GM18951 (cell line): ENCODE measurements around the gene CNTNAP2.
"Not testable (repeated sequence)": the region's sequence is repeated elsewhere in the genome, so short reads cannot be mapped to it uniquely, and the experiment has no call there.

Experiments used
- POLR2A ChIP-seq: IDR thresholded peaks from 4 replicates; pipeline ENCODE4 v1.6.1; 2011; ENCODE audit warnings: mild to moderate bottlenecking; ENCODE audit not compliant: insufficient read length, insufficient read depth; ENCODE audit errors: extremely low read depth
- in situ Hi-C: fragments of 300-500 bp; cut with MboI; formaldehyde crosslinking; loops from one replicate; pipeline ENCODE4 v1.12.0; 2022; ENCODE audit warnings: low sequenced_read_pairs, mixed read lengths, inconsistent platforms; ENCODE audit not compliant: unreplicated experiment

The CNTNAP2 gene

GRCh38 chr7:148299350-148300276 is 2183.0 kb downstream of the CNTNAP2 start:
- TF ChIP-seq POLR2A, result no peak
- in situ Hi-C loops, result no loop called here

- in situ Hi-C loops, result not testable (repeated sequence)
These were observed 2185.8 kb downstream of the CNTNAP2 start for GRCh38 chr7:148302436-148302835.

GRCh38 chr7:148303295-148304082 is 2186.9 kb downstream of the CNTNAP2 start:
- no peak for TF ChIP-seq POLR2A
- in situ Hi-C loops, result no loop called here

- no peak for TF ChIP-seq POLR2A
- in situ Hi-C loops, result no loop called here
These were observed 2187.4 kb downstream of the CNTNAP2 start for GRCh38 chr7:148304083-148304335.

GRCh38 chr7:148304456-148304855 is 2187.9 kb downstream of the CNTNAP2 start:
- no peak for TF ChIP-seq POLR2A
- in situ Hi-C loops, result no loop called here

- in situ Hi-C loops, result no loop called here
- TF ChIP-seq POLR2A, result no peak
These were observed 2190.2 kb downstream of the CNTNAP2 start for GRCh38 chr7:148306759-148307158.

- no peak for TF ChIP-seq POLR2A
- in situ Hi-C loops, result no loop called here
These were observed 2201.7 kb downstream of the CNTNAP2 start for GRCh38 chr7:148318102-148318811.

GRCh38 chr7:148318838-148319237 is 2202.2 kb downstream of the CNTNAP2 start:
- no peak for TF ChIP-seq POLR2A
- in situ Hi-C loops, result no loop called here

GRCh38 chr7:148319316-148319808 is 2202.8 kb downstream of the CNTNAP2 start:
- in situ Hi-C loops, result no loop called here
- TF ChIP-seq POLR2A, result no peak

- in situ Hi-C loops, result no loop called here
- TF ChIP-seq POLR2A, result no peak
These were observed 2208.6 kb downstream of the CNTNAP2 start for GRCh38 chr7:148325208-148325607.

GRCh38 chr7:148327379-148327778 is 2210.8 kb downstream of the CNTNAP2 start:
- TF ChIP-seq POLR2A, result no peak
- in situ Hi-C loops, result no loop called here

GRCh38 chr7:148328906-148329305 is 2212.3 kb downstream of the CNTNAP2 start:
- TF ChIP-seq POLR2A, result no peak
- in situ Hi-C loops, result no loop called here

GRCh38 chr7:148330124-148330818 is 2213.7 kb downstream of the CNTNAP2 start:
- in situ Hi-C loops, result no loop called here
- no peak for TF ChIP-seq POLR2A
